GM15510 (cell line): ENCODE data around the gene DAGLA.

Source experiments
- POLR2A ChIP-seq: IDR thresholded peaks from 3 replicates; pipeline ENCODE4 v1.6.1; 2011; ENCODE audit warnings: borderline replicate concordance; ENCODE audit not compliant: insufficient read length; ENCODE audit errors: extremely low read depth

The DAGLA gene

DNA sequence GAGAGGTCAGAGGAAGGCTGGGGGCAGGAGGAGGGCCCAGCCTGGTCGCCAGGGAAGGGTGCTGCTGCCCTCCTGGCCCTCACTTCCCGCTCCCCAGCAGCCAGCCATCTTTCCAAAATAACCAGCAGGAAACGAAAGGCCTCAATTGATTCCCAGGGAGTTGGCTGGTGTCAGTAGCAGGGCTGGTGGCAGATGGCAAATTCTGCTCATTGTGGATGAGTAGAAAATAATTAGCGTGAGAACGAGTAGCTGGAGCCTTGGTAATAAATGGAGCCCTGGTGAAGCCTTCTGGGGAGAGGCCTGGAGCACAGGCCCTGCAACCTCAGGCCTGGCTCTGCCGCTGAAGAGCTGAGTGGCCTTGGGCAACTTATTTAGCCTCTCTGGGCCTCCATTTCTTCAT lies 31.3 kb downstream of the DAGLA start:
- no peak for TF ChIP-seq POLR2A

DNA sequence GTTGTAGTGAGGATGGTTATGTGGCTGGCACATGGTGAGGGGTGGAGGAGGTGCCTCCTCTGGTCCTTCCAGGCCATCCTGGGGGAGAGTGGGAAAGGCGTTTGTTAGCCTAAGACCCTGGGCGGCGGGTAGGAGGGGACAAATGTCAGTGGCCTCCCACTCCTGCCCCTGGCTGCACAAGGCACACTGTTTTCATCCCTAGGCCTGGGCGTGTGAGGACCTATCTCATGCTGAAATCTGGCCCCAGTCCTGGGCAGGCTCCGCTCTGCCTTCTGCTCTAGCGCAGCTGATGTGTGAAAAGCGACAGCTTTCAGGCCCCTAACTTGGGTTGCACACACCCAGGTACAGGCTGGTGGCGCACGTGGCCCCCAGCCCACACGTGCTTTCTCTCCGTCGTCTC lies 32.1 kb downstream of the DAGLA start:
- TF ChIP-seq POLR2A, result no peak

- TF ChIP-seq POLR2A, result no peak
Observed at GRCh38 chr11:61712846-61713245, 32.7 kb downstream of the DAGLA start.

DNA sequence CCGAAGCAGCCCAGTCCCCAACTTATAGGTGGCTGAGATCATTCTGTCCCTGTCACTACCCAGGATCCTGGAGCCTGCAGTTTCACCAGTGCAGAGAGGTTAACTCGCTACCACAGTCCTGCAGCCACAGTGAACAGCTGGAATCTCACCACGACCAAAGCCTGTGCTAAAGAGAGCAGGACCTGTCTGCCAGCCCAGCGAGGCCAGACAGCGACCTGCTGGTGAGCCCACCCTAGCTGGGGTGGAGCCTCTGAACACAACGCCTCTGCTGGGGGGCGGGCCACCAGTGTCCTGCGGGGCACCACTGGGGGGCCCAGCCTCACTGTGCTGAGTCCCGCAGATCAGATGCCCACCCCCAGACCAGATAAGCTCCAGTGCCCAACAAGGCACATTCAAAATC lies 33.3 kb downstream of the DAGLA start:
- TF ChIP-seq POLR2A, result no peak

DNA sequence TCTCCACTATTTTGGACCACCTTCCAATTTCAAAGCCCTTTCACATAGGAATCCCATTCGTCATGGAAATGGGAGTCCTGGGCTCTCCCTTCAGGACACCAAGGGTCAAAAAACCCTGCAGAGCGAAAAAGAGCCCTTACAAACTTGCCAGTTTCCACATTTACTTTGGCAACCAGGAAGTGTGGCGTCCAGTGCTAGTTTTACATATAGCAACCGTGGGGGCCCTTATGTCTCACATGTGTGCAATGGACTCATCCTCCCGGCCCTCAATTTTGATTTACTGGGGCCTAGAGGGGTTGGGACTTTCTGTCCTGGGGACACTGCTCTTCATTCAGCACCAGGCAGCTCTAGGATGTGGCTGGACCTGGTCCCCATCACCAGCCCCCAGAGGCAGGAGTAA lies 33.7 kb downstream of the DAGLA start:
- TF ChIP-seq POLR2A, result no peak

DNA sequence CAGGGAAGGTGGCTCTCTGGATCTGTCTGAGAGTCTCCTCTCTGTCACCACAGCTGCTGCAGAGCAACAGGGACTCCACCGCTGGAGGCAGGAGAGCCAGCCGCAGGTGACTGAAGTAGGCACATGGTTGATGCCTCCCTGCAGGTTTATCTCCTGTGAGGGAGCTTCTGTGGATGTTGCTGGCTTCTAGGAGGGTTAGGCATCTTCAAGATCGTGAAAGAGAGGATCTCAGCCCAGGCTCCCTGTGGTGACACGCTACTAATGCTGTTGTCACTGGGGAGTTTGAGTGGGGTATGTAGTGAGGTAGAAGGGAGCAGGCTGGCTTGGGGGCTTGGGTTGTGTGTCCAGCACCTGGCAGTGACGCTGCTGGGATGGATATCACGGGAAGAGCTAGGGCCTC lies 34.1 kb downstream of the DAGLA start:
- TF ChIP-seq POLR2A, result no peak

GRCh38 chr11:61714916-61715315 lies 34.7 kb downstream of the DAGLA start:
- TF ChIP-seq POLR2A, result no peak

- TF ChIP-seq POLR2A, result no peak
Observed at GRCh38 chr11:61715867-61716266, 35.7 kb downstream of the DAGLA start.

GRCh38 chr11:61716478-61717285 lies 36.5 kb downstream of the DAGLA start:
- TF ChIP-seq POLR2A, result no peak

GRCh38 chr11:61717286-61718033 lies 37.3 kb downstream of the DAGLA start:
- TF ChIP-seq POLR2A, result no peak

DNA sequence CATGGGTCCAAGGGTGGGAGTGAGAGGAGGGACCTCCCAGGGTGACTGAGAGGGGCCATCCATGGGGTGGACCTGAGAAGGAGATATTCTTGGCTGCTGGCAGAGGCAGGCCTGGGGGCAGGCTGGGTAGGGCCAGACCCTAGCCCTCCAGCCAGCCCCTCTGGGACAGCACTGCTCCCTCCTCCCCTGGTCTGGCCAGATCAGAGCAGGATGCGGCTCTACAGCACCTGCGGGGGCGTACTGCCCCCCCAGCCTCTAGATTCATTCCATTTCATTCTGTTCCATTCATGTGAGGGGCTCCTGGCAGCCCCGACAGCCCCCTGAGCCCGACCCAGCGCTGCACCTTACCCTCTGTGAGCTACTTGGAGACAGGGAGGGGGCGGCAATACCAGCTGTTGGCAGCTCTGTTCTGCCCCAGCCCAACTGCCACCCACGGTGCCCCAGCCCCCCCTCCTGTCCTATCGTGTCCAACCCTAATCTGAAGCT lies 37.9 kb downstream of the DAGLA start:
- no peak for TF ChIP-seq POLR2A

GRCh38 chr11:61718621-61719302 lies 38.6 kb downstream of the DAGLA start:
- no peak for TF ChIP-seq POLR2A

DNA sequence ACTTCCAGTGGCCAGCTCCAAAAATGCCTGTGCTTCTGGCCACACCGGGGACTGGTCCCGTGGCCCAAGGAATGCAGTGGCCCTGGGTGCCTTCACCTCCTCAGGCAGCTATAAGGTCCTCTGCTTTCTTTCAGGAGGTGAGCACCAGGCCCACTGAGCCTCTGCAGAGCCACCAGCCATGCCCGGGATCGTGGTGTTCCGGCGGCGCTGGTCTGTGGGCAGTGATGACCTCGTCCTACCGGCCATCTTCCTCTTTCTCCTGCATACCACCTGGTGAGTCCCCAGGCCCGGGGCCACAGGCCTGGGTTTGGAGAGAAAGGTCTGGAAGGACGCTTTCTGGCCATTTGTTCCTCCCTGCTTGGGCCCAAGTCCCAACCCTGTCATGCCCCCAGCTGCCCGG lies 39.8 kb downstream of the DAGLA start:
- TF ChIP-seq POLR2A, result no peak

DNA sequence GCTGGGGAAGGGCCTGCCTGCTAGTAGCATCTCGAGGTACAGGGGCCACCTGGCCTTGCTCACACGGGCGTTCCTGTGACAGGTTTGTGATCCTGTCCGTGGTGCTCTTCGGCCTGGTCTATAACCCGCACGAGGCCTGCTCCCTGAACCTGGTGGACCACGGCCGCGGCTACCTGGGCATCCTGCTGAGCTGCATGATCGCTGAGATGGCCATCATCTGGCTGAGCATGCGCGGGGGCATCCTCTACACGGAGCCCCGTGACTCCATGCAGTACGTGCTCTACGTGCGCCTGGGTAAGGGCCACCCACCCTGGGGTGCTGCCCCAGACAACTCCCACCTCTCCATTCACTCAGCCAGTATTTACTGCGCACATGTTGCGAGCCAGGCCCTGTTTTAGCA lies 40.4 kb downstream of the DAGLA start:
- no peak for TF ChIP-seq POLR2A

DNA sequence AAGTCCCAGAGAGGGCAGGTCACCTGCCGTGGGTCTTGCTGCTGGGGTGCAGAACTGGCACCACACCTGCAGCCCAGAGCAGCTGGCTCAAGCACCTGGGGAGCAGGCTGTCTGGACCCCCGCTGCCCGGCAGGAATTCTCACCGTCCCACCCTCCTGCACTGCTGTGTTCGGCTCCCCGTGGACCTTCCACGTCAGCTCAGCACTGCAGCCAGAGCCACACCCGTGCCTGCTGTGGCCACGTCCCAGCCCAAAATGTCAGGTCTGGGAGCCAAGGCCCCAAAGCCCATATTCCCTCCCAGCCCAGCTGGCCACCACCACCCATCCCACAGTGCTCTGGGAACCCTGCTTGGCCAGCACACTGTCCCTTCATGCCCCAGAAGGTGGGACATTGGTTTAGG lies 44.2 kb downstream of the DAGLA start:
- no peak for TF ChIP-seq POLR2A
